Epidermal melanocyte (primary cell): ENCODE measurements around the gene ENTPD2.
"Not testable (repeated sequence)": the region's sequence is repeated elsewhere in the genome, so short reads cannot be mapped to it uniquely, and the experiment has no call there.

ENCODE experiments used
- DNase-seq: peaks from one replicate; pipeline ENCODE4 v3.0.0; 2011; ENCODE audit warnings: low spot score; ENCODE audit not compliant: insufficient read length

ENTPD2 gene

DNA sequence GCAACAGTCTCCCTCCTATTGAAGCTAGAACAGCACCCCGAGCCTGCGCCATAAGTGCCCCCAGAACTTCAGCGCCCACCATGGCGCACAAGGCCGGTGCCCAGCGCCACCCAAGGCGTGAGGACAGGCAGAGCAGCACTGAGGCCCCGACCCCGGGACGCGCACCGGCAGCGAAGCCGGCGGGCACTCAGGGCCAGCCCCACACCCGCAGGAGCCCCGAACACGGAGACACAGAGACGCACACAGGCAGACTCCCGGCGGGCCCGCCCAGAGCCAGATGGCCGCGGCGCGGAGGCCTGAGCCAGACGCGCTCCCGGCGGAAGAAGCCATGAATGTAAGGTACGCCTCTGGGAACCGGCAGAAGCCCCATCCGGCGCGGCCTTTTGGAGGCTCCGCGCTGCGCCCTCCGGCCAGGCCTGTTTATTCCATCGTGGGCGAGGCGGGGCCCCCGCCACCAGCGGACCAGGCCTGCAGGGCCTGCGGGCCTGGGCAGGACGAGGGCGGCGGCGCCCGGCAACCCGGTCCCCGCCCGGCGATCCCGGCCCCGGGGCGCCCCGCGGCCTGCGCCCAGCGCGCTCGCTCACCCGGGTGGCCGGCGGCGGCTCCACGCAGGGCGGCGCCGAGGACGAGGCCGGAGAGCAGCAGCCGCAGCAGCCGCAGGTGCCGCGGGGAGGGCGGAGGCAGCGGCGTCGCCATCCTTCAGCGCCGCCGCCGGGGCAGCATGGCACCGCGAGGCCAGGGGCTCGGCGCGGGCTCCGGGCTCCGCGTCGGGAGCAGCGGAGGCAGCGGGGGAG, 8.4 kb downstream of the ENTPD2 start:
- DNase-seq = no peak

- DNase-seq = no peak
Observed at GRCh38 chr9:137044502-137045177, 9.2 kb downstream of the ENTPD2 start.

DNA sequence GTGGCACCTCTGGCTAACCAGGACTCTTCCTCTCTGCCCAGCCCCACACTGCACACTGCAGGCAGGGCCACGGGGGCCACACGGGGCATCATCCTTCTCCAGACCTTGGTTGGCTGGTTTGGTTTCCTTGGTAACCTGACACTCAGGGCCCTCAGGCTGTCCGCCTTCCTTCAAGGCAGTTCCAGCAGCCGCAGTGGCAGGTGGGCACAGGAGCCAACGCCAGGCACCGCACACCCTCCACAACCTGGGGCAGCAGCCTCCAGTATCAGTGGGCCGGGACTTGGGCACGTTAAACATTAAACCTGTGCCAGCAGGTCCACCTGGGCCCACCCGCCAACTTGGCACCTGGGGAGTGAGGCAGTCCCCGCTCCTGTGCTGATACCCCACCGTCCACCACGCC, 9.8 kb downstream of the ENTPD2 start:
- no peak for DNase-seq

- DNase-seq = no peak
Observed at GRCh38 chr9:137042751-137043727, 10.8 kb downstream of the ENTPD2 start.

DNA sequence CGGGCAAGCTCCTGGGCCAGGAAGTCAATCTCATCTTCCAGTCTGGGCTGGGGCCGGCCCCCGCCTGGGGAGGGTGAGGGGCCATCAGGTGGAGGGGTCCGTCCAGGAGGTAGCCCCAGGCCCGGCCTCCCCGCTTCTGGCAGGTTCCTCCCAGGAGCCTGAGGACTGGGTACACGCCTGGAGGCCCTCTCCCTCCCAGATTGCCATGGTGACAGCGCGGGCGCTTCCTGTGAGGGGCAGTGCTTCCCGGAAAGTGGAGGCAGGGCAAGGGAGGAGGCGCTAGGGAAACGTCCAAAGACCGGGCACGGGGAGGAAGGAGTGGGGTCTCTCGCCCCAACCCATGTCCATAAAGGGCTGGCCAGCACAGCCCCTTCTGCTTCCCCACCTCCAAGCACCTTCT, 12.7 kb downstream of the ENTPD2 start:
- DNase-seq = no peak

GRCh38 chr9:137040568-137040967, 13.3 kb downstream of the ENTPD2 start:
- no peak for DNase-seq

- DNase-seq = no peak
Observed at GRCh38 chr9:137039611-137040366, 14.1 kb downstream of the ENTPD2 start.

GRCh38 chr9:137038916-137039315, 14.9 kb downstream of the ENTPD2 start:
- DNase-seq = no peak

- no peak for DNase-seq
Observed at GRCh38 chr9:137037483-137037882, 16.4 kb downstream of the ENTPD2 start.

GRCh38 chr9:137037035-137037434, 16.8 kb downstream of the ENTPD2 start:
- DNase-seq = no peak

DNA sequence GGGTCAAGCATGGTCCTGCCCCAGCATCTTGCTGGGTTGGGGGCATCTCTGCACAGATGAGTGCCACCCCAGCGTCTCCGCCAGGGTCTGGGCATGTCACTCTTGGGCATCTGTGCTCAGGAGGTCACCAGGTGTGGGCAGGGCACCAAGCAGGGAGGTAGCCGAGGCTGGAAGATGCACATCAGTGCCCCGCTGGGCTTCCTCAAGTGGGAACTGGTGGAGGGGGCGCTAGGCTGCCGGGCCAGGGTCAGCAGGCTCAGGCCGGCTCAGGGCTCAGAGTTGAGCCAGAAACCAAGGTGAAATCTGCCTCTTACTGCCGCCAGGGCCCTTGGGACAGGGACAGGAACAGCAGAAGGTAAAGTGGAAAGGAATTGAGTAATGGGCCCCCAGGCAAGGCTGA, 17.9 kb downstream of the ENTPD2 start:
- DNase-seq = no peak

- no peak for DNase-seq
Observed at GRCh38 chr9:137035507-137035834, 18.4 kb downstream of the ENTPD2 start.

- DNase-seq = peak; percentile 97
Observed at GRCh38 chr9:137034709-137035506, 19.0 kb downstream of the ENTPD2 start.

GRCh38 chr9:137034039-137034708, 19.7 kb downstream of the ENTPD2 start:
- no peak for DNase-seq

GRCh38 chr9:137033481-137033880, 20.4 kb downstream of the ENTPD2 start:
- DNase-seq = not testable (repeated sequence)

DNA sequence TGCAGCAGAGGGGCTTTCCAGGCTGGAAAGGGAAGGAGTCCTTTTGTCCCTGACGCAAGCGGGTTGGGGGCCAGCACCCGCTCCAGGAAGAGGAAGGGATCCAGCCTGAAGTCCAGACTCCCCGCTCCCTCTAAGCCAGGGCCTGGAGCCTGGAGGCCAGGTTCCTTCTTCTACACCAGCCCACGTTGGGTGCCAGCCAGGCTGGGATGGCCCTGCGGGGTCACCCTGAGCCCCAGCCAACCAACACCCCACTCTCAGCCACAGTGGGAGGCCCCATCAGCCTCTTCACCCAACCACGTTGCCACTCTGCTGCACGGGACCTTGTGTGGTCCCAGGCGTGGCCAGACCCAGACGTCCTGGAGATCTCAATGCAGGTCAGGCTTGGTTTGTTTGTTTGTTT, 21.0 kb downstream of the ENTPD2 start:
- DNase-seq = no peak

- DNase-seq = no peak
Observed at GRCh38 chr9:137031904-137032640, 21.8 kb downstream of the ENTPD2 start, which contains the start of gene FUT7. FUT7 (minus strand) TSS chr9:137032088; CDS start chr9:137031991, 97 bp downstream.

DNA sequence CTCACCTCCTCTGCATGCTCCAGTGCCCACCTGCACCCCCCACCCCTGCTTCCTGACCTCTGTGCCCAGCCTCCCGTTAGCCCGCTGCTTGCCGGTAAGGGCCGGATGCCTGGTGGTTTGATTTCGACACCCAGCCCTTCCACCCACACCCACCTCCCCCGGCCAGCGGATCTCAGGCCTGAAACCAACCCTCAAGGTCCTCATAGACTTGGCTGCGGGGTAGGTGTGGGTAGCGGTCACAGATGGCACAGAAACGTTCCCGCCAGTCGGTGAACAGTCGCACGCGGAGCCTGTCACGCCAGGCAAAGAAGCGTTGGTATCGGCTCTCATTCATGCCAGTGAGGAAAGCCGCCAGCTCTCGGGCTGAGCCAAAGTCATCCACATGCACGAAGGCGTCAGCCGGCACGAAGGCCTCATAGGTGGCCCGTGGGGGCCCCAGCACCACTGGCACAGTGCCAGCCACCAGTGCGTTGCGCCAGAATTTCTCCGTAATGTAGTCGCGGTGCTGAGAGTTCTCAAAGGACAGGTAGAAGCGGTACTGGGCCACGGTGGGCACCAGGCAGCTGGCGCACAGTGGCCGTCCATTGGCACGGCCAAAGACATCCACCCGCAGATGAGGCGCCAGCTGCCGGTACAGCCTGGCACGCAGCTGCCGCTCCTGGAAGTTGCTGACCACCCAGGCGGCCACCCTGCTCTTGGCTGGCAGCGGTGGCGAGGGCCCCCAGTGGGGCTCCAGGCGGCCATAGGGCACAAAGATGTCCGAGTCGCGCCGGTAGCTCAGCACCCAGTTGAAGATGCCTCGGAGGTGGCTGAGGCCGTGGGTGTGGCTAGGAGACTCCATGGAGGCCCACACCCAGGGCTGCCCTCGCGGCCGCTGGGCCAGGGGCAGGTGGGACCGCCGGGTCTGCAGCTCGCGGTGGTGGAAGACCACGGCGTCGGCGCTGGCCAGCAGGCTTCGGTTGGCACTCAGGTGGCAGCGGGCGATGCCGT, 23.0 kb downstream of the ENTPD2 start:
- no peak for DNase-seq
